Vagina (tissue), 2 donors: Measurements from ENCODE around the gene PRKCQ.

Experiments used
- CTCF ChIP-seq, 3 experiments: fragments of 450-650 bp in 2 of 3; fragments of 200-600 bp in 1 of 3; sonication (generic) in 1 of 3; IDR thresholded peaks; one replicate each; pipeline ENCODE4 v1.5.1; 2017 to 2019; ENCODE audit warnings: antibody characterized with exemption in 3 of 3, mild to moderate bottlenecking in 2 of 3, moderate library complexity in 2 of 3
- POLR2A ChIP-seq, 2 donors: fragments of 450-650 bp; IDR thresholded peaks; one replicate each; pipeline ENCODE4 v1.6.1; 2017; ENCODE audit warnings: antibody characterized with exemption in 2 of 2, mild to moderate bottlenecking in 2 of 2, moderate library complexity in 2 of 2

DNA sequence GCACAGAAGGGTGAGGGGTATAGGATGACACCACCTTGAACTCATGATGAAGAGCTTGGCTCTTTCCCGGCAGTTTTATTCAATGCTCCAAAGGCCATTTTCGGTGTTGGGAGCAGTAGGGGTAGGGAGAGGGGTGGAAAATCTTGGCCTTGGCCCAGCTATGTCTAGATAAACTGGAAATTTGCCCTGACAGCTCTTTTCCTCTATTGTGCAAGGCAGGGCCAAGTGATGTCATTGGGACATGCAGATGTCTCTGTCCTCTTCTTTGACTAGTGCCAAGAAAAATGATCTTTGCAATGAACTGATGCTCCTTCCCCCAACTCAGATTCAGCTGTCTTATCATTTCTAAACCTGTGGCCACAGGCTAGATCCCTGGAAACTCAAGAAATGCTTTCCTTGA is 27.7 kb upstream of the PRKCQ start:
- TF ChIP-seq CTCF (IDR thresholded peaks at IDR 0.05) (no peak), POLR2A (IDR thresholded peaks at IDR 0.05) (no peak)
